Activated B cell treated with CpG ODN at 0.5 μM for 24 hours (primary cell): ENCODE data around the gene PCNX1. TPM values are rescaled to one million over a fixed set of nuclear protein-coding genes. Genes with fewer than 3 reads are reported as not detected.

Source experiments
- ATAC-seq: fragments of 200-7000 bp; cut with Tn5 transposase; one replicate; pipeline ENCODE4 v1.10.0; 2021; ENCODE audit warnings: low read depth, mild to moderate bottlenecking, moderate library complexity
- CTCF ChIA-PET: fragments of 350-600 bp; sonication (Branson Sonifier 250); formaldehyde crosslinking; loops from one replicate; lab custom pipeline; 2021; ENCODE audit warnings: antibody characterized with exemption; lab: Charles Lee
- POLR2A ChIA-PET: fragments of 350-600 bp; sonication (Branson Sonifier 250); formaldehyde crosslinking; loops from one replicate; lab custom pipeline; 2021; ENCODE audit warnings: antibody characterized with exemption; lab: Charles Lee
- DNase-seq: peaks from one replicate; pipeline ENCODE4 v3.0.0; 2022
- H3K27ac Mint-ChIP-seq: one replicate; pipeline ENCODE4 v1.8.0; 2020; ENCODE audit warnings: mixed read lengths
- H3K27me3 Mint-ChIP-seq: one replicate; pipeline ENCODE4 v1.8.0; 2021; ENCODE audit warnings: mixed read lengths
- H3K36me3 Mint-ChIP-seq: one replicate; pipeline ENCODE4 v1.8.0; 2021; ENCODE audit warnings: low read depth, mixed read lengths
- H3K4me1 Mint-ChIP-seq: one replicate; pipeline ENCODE4 v1.8.0; 2021; ENCODE audit warnings: mixed read lengths
- H3K4me3 Mint-ChIP-seq: one replicate; pipeline ENCODE4 v1.8.0; 2020; ENCODE audit warnings: mild to moderate bottlenecking, mixed read lengths
- H3K9me3 Mint-ChIP-seq: one replicate; pipeline ENCODE4 v1.8.0; 2020; ENCODE audit warnings: mixed read lengths
- CTCF ChIP-seq: fragments of 200-600 bp; IDR thresholded peaks from one replicate; pipeline ENCODE4 v1.8.0; 2022; ENCODE audit warnings: antibody characterized with exemption, mild to moderate bottlenecking
- intact Hi-C: fragments of 100-400 bp; cut with micrococcal nuclease; formaldehyde crosslinking; loops from one replicate; pipeline ENCODE4 v1.15.1; 2024
- total RNA-seq: library from RNA; stranded (reverse); gene quantifications from 2 replicates; pipeline ENCODE4 v1.2.3, GENCODE V29; 2022

The PCNX1 gene
- total RNA-seq, 1 donor from 2014 or later: 64.7 TPM

- TF ChIP-seq CTCF: no peak
- ChIA-PET CTCF (interaction anchor here (1.2 to 2.4 kb wide), 2 partner anchors 11 to 23 kb away, joined by 4 to 12 read pairs; no protein-coding TSS in a partner anchor), POLR2A (interaction anchor here (0.9 kb wide), 1 partner anchor 10 kb away, joined by 4 read pairs; no protein-coding TSS in a partner anchor)
- H3K4me1 Mint-ChIP-seq: peaks cover 40% of the 10 kb centered on the region
- H3K9me3 Mint-ChIP-seq: no peaks in the 10 kb centered on the region
- H3K27me3 Mint-ChIP-seq: no peaks in the 10 kb centered on the region
- no peak overlapping the region for H3K4me3 Mint-ChIP-seq
- no peak overlapping the region for H3K27ac Mint-ChIP-seq
- peaks cover 28% of the 10 kb centered on the region for H3K36me3 Mint-ChIP-seq
- intact Hi-C loops: loop anchor here (5.0 kb wide), 1 partner anchor 287 kb away; no protein-coding TSS in a partner anchor
- DNase-seq (no peak), ATAC-seq (no peak)
These were observed 208.0 kb downstream of the PCNX1 start for GRCh38 chr14:71115306-71115705.

DNA sequence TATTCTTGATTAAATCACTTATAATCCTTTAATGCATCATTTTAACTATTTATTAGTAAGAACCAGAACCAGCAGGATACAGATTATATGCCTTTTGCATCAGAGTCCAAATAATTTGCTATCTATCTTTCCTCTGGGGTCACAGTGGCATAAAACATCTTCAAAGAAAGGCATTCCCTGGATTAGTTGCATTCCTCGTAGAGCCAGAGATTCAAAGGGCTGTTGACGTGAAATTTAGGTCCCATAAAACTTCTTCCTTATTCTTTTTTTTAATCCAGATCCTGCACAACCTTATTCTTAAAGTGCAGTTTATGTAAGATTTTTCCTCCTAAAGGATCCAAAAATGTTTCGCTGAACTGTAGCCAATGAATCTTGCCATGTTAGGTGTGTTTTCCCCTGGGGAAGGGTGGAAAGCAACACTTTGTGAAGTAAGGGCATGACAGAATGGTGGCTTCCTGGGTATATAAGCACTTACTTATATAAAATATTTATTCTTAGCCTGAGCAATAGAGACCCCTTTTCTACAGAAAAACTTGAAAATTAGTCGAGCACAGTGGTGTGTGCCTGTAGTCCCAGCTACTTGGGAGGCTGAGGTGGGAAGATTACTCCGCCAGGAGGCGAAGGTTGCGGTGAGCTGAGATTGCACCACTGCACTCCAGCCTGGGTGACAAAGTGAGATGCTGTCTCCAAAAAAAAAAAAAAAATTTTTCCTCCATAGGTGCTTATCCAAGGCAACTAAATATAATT is 208.7 kb downstream of the PCNX1 start:
- peak; percentile 48 for ATAC-seq
- intact Hi-C loops: loop anchor here (1.0 to 5.0 kb wide), 2 partner anchors 14 to 286 kb away; no protein-coding TSS in a partner anchor
- DNase-seq: no peak
- peaks cover 40% of the 10 kb centered on the region for H3K4me1 Mint-ChIP-seq
- H3K4me3 Mint-ChIP-seq: peak overlapping the region; percentile 72
- H3K9me3 Mint-ChIP-seq: no peaks in the 10 kb centered on the region
- no peak for TF ChIP-seq CTCF
- H3K27ac Mint-ChIP-seq: peak overlapping the region; percentile 93
- CTCF ChIA-PET: interaction anchor here (0.9 to 2.4 kb wide), 3 partner anchors 12 to 637 kb away, joined by 3 to 12 read pairs (median 4); no protein-coding TSS in a partner anchor
- POLR2A ChIA-PET: no interaction called here
- peaks cover 22% of the 10 kb centered on the region for H3K36me3 Mint-ChIP-seq
- H3K27me3 Mint-ChIP-seq: no peaks in the 10 kb centered on the region

DNA sequence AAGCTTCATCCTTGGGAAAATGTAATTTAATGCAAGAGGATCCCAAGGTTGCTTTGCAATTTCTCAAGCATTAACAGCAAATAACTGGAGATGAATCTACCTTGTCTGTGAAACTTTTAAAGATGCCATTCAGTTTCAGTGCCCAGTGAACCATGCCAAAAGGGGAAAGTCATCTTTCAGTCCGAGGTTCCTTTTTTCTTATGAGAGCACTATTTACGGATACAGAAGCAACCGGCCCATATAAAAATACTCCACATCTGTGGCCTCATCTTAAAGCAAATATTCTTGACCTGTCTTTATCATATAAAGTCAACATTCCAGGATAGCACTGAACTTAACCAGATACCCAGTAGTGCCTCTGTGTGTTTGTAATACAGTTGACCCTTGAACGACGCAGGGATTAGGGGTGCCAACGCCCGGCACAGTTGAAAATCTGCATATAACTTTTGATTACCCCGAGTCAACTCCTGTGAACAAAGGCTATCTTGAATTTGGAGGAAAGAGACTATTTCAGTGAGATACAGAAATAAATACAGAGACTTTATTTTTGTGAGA is 209.4 kb downstream of the PCNX1 start:
- Mint-ChIP-seq H3K36me3 (peaks cover 16% of the 10 kb centered on the region), H3K27ac (peak overlapping the region; percentile 93), H3K9me3 (no peaks in the 10 kb centered on the region), H3K4me3 (peak overlapping the region; percentile 72), H3K27me3 (no peaks in the 10 kb centered on the region), H3K4me1 (peaks cover 40% of the 10 kb centered on the region)
- ATAC-seq (peak; percentile 80), DNase-seq (no peak)
- intact Hi-C loops: loop anchor here (1.0 to 5.0 kb wide), 2 partner anchors 14 to 286 kb away; no protein-coding TSS in a partner anchor
- ChIA-PET CTCF (interaction anchor here (0.9 to 2.4 kb wide), 2 partner anchors 13 to 637 kb away, joined by 3 to 12 read pairs; no protein-coding TSS in a partner anchor), POLR2A (no interaction called here)
- TF ChIP-seq CTCF: no peak

- POLR2A ChIA-PET: interaction anchor here (0.5 to 0.8 kb wide), 3 partner anchors 19 to 203 kb away, joined by 3 to 4 read pairs (median 3); no protein-coding TSS in a partner anchor
- no peaks in the 10 kb centered on the region for H3K27me3 Mint-ChIP-seq
- CTCF ChIA-PET: interaction anchor here (0.8 to 2.4 kb wide), 4 partner anchors 14 to 635 kb away, joined by 3 to 8 read pairs (median 4); no protein-coding TSS in a partner anchor
- intact Hi-C loops: loop anchor here (1.0 to 5.0 kb wide), 2 partner anchors 202 to 284 kb away; partner anchors contain the start of gene SIPA1L1
- DNase-seq (no peak), ATAC-seq (peak; percentile 59)
- no peak for TF ChIP-seq CTCF
- peak overlapping the region; percentile 93 for H3K27ac Mint-ChIP-seq
- H3K36me3 Mint-ChIP-seq: peaks cover 6% of the 10 kb centered on the region
- no peaks in the 10 kb centered on the region for H3K9me3 Mint-ChIP-seq
- peak overlapping the region; percentile 41 for H3K4me3 Mint-ChIP-seq
- peaks cover 40% of the 10 kb centered on the region for H3K4me1 Mint-ChIP-seq
These were observed 210.8 kb downstream of the PCNX1 start for GRCh38 chr14:71117839-71118743.
